GM23248 (cell line): ENCODE results near the gene AKT2. TPM values are rescaled to one million over a fixed set of nuclear protein-coding genes. Genes with fewer than 3 reads are reported as not detected.

Experiments used
- DNase-seq: peaks from one replicate; pipeline ENCODE4 v3.0.0-alpha.2; 2015
- H2AFZ ChIP-seq: fragments of 200-600 bp; sonication (generic); 2 replicates; pipeline ENCODE4 v1.6.1; 2016; ENCODE audit warnings: antibody characterized with exemption
- H3F3A ChIP-seq: fragments of 200-600 bp; sonication (generic); 2 replicates; pipeline ENCODE4 v1.6.1; 2016; ENCODE audit warnings: mild to moderate bottlenecking, antibody characterized with exemption, mixed run types; ENCODE audit not compliant: insufficient read depth
- H3K27ac ChIP-seq: fragments of 200-600 bp; sonication (generic); 2 replicates; pipeline ENCODE4 v1.5.1; 2016; ENCODE audit warnings: mild to moderate bottlenecking
- H3K27me3 ChIP-seq: fragments of 200-600 bp; sonication (generic); replicated peaks from 2 replicates; pipeline ENCODE4 v1.6.1; 2016; ENCODE audit warnings: mild to moderate bottlenecking; ENCODE audit not compliant: insufficient read depth
- H3K36me3 ChIP-seq: fragments of 200-600 bp; sonication (generic); 2 replicates; pipeline ENCODE4 v1.6.1; 2016; ENCODE audit warnings: low read depth, mild to moderate bottlenecking
- H3K4me1 ChIP-seq: fragments of 200-600 bp; sonication (generic); 2 replicates; pipeline ENCODE4 v1.6.1; 2016; ENCODE audit warnings: mild to moderate bottlenecking; ENCODE audit not compliant: insufficient read depth
- H3K4me2 ChIP-seq: fragments of 200-600 bp; sonication (generic); one replicate; pipeline ENCODE4 v1.6.1; 2016; ENCODE audit warnings: mild to moderate bottlenecking; ENCODE audit not compliant: unreplicated experiment
- H3K4me3 ChIP-seq: fragments of 200-600 bp; sonication (generic); 2 replicates; pipeline ENCODE4 v1.5.1; 2016; ENCODE audit warnings: mild to moderate bottlenecking
- H3K79me2 ChIP-seq: fragments of 200-600 bp; sonication (generic); 2 replicates; pipeline ENCODE4 v1.6.1; 2016; ENCODE audit warnings: mild to moderate bottlenecking; ENCODE audit not compliant: insufficient read depth
- H3K9ac ChIP-seq: fragments of 200-600 bp; sonication (generic); 2 replicates; pipeline ENCODE4 v1.6.1; 2016; ENCODE audit warnings: mild to moderate bottlenecking
- H3K9me2 ChIP-seq: fragments of 200-600 bp; sonication (generic); 2 replicates; pipeline ENCODE4 v1.6.1; 2016; ENCODE audit warnings: mixed run types, mild to moderate bottlenecking, moderate library complexity; ENCODE audit not compliant: insufficient read depth
- H3K9me3 ChIP-seq: fragments of 200-600 bp; sonication (generic); one replicate; pipeline ENCODE4 v1.6.1; 2017; ENCODE audit warnings: low read depth
- H4K20me1 ChIP-seq: fragments of 200-600 bp; sonication (generic); 2 replicates; pipeline ENCODE4 v1.6.0; 2016; ENCODE audit not compliant: insufficient read depth
- EZH2 ChIP-seq: fragments of 200-600 bp; sonication (generic); IDR thresholded peaks from 2 replicates; pipeline ENCODE4 v1.6.1; 2018; ENCODE audit warnings: antibody characterized with exemption, mild to moderate bottlenecking; ENCODE audit not compliant: insufficient read depth, poor library complexity, severe bottlenecking
- EZH2phosphoT487 ChIP-seq: fragments of 200-600 bp; sonication (generic); IDR thresholded peaks from 2 replicates; pipeline ENCODE4 v1.6.1; 2018; ENCODE audit warnings: antibody characterized with exemption, moderate library complexity, mild to moderate bottlenecking, low read depth; ENCODE audit not compliant: insufficient read depth
- WGBS, 2 experiments: methylation state at CpG; one replicate each; pipeline ENCODE4 v1.1.6; 2015 to 2017; ENCODE audit warnings: low lambda C conversion rate in 2 of 2, low coverage in 1 of 2; ENCODE audit errors: missing lambda C conversion rate in 2 of 2; 5-methylcytosine and 5-hydroxymethylcytosine counted together
- in situ Hi-C: fragments of 300-500 bp; cut with MboI; formaldehyde crosslinking; loops from 2 replicates; pipeline ENCODE4 v1.15.0; 2020
- polyA plus RNA-seq: library from polyadenylated mRNA; unstranded; fragments of >200 nt; fragmentation: Nextera tagmentation; extraction: Ambion mirVana; gene quantifications from 2 replicates; pipeline ENCODE4 v1.2.1, GENCODE V29; 2016
- total RNA-seq: library from RNA; depleted of rRNA; stranded (reverse); fragments of >200 nt; shearing (Covaris generic); gene quantifications from 2 replicates; pipeline ENCODE4 v1.2.3, GENCODE V29; 2014

AKT2 gene
- total and polyA plus RNA-seq, 2 experiments from 2014 or later = 41.5 to 123 TPM

GRCh38 chr19:40315812-40316470 lies 30.8 kb upstream of the AKT2 start:
- Histone ChIP-seq H3K4me3 (no peak overlapping the region), H3K9ac (no peak overlapping the region), H3F3A (no peaks in the 10 kb centered on the region), H2AFZ (no peak overlapping the region), H3K9me3 (no peaks in the 10 kb centered on the region), H3K79me2 (no peaks in the 10 kb centered on the region), H3K27me3 (no peaks in the 10 kb centered on the region), H4K20me1 (no peaks in the 10 kb centered on the region), H3K4me1 (no peaks in the 10 kb centered on the region), H3K27ac (no peak overlapping the region), H3K36me3 (peaks cover under 1% of the 10 kb centered on the region; the same call in 1 of the 2 replicates), H3K9me2 (no peaks in the 10 kb centered on the region), H3K4me2 (no peak overlapping the region)
- in situ Hi-C loops = no loop called here
- TF ChIP-seq EZH2 (no peak), EZH2phosphoT487 (no peak)
- no peak for DNase-seq
- WGBS, 2 experiments = 88 to 90% methylated on average over 5 of the region's 5 CpGs

GRCh38 chr19:40314656-40315055 lies 29.5 kb upstream of the AKT2 start:
- no peak overlapping the region for H3K4me2 ChIP-seq
- WGBS, 2 experiments = 83% methylated on average over 2 of the region's 2 CpGs
- no peaks in the 10 kb centered on the region for H3K79me2 ChIP-seq
- no peak for DNase-seq
- H2AFZ ChIP-seq = no peak overlapping the region
- TF ChIP-seq EZH2phosphoT487 (no peak), EZH2 (no peak)
- H3K36me3 ChIP-seq = no peaks in the 10 kb centered on the region
- no peaks in the 10 kb centered on the region for H3F3A ChIP-seq
- no peak overlapping the region for H3K27ac ChIP-seq
- H3K9me2 ChIP-seq = no peaks in the 10 kb centered on the region
- no peak overlapping the region for H3K9ac ChIP-seq
- H3K4me3 ChIP-seq = no peak overlapping the region
- in situ Hi-C loops = no loop called here
- H3K4me1 ChIP-seq = no peaks in the 10 kb centered on the region
- no peaks in the 10 kb centered on the region for H4K20me1 ChIP-seq
- H3K9me3 ChIP-seq = no peaks in the 10 kb centered on the region
- no peaks in the 10 kb centered on the region for H3K27me3 ChIP-seq

GRCh38 chr19:40313229-40313983 lies 28.3 kb upstream of the AKT2 start:
- DNase-seq = no peak
- Histone ChIP-seq H3K27ac (no peak overlapping the region), H3K4me2 (no peak overlapping the region), H3K4me3 (no peak overlapping the region), H2AFZ (no peak overlapping the region), H3K36me3 (no peaks in the 10 kb centered on the region), H3K27me3 (no peaks in the 10 kb centered on the region), H3K9ac (no peak overlapping the region), H3K79me2 (no peaks in the 10 kb centered on the region), H3K9me3 (no peaks in the 10 kb centered on the region), H3F3A (no peaks in the 10 kb centered on the region), H4K20me1 (no peaks in the 10 kb centered on the region), H3K4me1 (no peaks in the 10 kb centered on the region), H3K9me2 (no peaks in the 10 kb centered on the region)
- 90 to 95% methylated on average over 9 of the region's 9 CpGs for WGBS, 2 experiments
- in situ Hi-C loops = no loop called here
- TF ChIP-seq EZH2 (no peak), EZH2phosphoT487 (no peak)

- Histone ChIP-seq H2AFZ (no peak overlapping the region), H3K27ac (no peak overlapping the region), H3K4me3 (no peak overlapping the region), H3K79me2 (no peaks in the 10 kb centered on the region), H3K9me3 (no peaks in the 10 kb centered on the region), H4K20me1 (no peaks in the 10 kb centered on the region), H3K4me1 (no peaks in the 10 kb centered on the region), H3K9me2 (no peaks in the 10 kb centered on the region), H3K4me2 (no peak overlapping the region), H3K27me3 (no peaks in the 10 kb centered on the region), H3F3A (no peaks in the 10 kb centered on the region), H3K36me3 (no peaks in the 10 kb centered on the region), H3K9ac (no peak overlapping the region)
- 63 to 69% methylated on average over 2 of the region's 2 CpGs for whole genome bisulfite sequencing, 2 experiments
- no peak for DNase-seq
- no peak for TF ChIP-seq EZH2
- TF ChIP-seq EZH2phosphoT487 = no peak
- in situ Hi-C loops = no loop called here
These were observed 27.4 kb upstream of the AKT2 start for GRCh38 chr19:40312533-40312932.
